ENCODE results near the gene WASHC4. TPM values are rescaled to one million over a fixed set of nuclear protein-coding genes. Genes with fewer than 3 reads are reported as not detected.

Gene WASHC4, protein sequence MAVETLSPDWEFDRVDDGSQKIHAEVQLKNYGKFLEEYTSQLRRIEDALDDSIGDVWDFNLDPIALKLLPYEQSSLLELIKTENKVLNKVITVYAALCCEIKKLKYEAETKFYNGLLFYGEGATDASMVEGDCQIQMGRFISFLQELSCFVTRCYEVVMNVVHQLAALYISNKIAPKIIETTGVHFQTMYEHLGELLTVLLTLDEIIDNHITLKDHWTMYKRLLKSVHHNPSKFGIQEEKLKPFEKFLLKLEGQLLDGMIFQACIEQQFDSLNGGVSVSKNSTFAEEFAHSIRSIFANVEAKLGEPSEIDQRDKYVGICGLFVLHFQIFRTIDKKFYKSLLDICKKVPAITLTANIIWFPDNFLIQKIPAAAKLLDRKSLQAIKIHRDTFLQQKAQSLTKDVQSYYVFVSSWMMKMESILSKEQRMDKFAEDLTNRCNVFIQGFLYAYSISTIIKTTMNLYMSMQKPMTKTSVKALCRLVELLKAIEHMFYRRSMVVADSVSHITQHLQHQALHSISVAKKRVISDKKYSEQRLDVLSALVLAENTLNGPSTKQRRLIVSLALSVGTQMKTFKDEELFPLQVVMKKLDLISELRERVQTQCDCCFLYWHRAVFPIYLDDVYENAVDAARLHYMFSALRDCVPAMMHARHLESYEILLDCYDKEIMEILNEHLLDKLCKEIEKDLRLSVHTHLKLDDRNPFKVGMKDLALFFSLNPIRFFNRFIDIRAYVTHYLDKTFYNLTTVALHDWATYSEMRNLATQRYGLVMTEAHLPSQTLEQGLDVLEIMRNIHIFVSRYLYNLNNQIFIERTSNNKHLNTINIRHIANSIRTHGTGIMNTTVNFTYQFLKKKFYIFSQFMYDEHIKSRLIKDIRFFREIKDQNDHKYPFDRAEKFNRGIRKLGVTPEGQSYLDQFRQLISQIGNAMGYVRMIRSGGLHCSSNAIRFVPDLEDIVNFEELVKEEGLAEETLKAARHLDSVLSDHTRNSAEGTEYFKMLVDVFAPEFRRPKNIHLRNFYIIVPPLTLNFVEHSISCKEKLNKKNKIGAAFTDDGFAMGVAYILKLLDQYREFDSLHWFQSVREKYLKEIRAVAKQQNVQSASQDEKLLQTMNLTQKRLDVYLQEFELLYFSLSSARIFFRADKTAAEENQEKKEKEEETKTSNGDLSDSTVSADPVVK
- total RNA-seq (2022; extraction: Qiagen RNA extraction; ENCODE audit: low read depth) = 15.7 to 23.4 TPM (median 22.8 TPM) in 5 replicates

DNA sequence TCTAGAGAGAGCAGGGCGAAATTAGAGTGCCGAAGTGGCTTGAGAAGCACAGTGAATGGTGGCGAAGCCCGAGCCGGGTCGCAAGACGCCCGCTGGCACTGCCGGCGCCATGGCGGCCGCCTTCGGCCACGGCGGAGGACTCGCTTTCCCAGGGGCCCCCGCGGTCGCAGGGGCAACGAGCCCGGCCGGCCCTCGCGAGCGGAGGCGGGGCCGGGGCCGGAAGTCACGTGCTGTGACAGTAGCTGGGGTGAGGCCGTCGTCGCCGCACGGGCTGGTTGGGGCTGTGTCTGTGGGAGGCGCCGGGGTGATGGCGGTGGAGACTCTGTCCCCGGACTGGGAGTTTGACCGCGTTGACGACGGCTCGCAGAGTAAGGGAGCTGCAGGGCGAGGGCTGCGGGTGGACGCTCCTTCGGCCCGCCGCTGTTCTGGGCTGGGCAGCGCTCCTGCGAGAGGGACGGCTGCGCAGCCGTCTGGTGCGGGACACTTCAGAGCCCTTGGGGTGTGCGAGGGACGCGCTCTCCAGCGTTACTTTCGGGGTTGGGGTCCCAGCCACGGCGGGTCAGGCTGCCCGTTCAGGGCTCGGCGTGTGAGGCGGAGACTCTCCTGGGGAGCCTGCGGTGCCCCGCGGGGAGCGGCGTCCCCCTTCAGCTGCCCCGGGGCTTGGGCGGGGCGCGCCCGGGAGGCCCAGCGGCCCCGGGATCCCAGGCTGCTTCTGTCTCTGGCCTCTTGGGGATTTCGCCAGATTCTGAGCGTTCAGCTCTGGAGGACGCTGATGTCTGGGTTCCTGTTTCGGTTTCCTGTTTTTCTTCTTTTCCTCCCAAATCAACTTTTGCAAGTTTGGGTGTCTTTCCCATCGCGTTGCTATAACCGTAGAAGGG lies at the start of gene WASHC4:
Gene WASHC4, plus strand, starts transcription at position 238 of the 878 bp plus-strand sequence. Its CDS starts 70 bp downstream, at position 308.

DNA sequence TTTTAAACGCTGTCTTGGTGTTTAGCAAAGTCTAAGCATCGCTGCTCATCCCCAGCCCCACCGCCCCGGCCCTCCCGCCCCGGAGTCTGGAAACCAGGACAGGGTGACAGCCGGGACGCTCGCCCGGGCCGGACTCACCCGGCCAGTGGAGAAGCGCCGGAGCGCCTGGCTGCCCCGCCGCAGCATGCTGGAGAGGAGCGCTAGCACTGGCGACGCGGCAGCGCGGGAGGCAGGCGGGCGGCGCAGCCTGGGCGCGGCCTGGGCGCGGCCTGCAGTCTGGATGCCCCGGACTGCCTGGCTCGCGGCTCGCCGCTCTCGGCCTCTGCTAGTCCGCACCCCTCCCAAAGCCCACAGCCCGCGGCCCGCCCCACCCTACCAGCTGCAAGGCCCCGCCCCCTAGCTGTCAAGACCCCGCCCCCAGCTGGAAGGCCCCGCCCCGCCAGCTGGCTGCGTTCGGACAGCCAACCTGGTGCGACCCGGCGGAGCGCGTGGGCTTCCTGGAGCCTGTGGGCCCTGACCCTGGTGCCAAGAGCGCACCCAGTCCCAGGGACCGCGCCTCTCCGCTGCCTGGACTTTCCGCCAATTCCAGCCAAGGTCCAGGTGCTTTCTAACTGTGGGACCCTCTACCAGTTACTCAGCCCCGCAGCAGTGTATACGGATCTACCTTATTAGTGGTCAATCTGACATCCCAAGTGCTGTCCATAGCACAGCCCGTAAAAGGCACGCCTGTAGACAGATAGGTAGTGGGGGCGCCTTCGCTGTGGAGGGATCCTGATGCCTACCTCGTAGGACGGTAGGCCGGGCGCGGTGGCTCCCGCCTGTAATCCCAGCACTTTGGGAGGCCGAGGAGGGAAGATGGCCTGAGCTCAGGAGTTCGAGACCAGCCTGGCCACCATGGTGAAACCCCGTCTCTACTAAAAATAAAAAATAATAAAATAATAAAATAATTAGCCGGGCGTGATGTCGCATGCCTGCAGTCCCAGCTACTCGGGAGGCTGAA lies 23.0 kb upstream of the WASHC4 start, which contains the start of gene ALDH1L2:
Gene ALDH1L2, minus strand, starts transcription at position 208 of the 1,000 bp plus-strand sequence. Its CDS starts 22 bp downstream, at position 186.

Other genes with a start within 250 kb of the WASHC4 start
- gene SLC41A2, start 149.4 kb upstream of the WASHC4 start, total RNA-seq (2022; extraction: Qiagen RNA extraction; ENCODE audit: low read depth) = 17.1 to 27.0 TPM (median 22.0 TPM) in 5 replicates
- gene NOPCHAP1, start 121.4 kb upstream of the WASHC4 start, total RNA-seq (2022; extraction: Qiagen RNA extraction; ENCODE audit: low read depth) = 32.8 to 48.7 TPM (median 38.9 TPM) in 5 replicates
- 1.9 to 3.7 TPM (median 3.1 TPM) in 5 replicates for gene ALDH1L2, start 23.3 kb upstream of the WASHC4 start, total RNA-seq (2022; extraction: Qiagen RNA extraction; ENCODE audit: low read depth)
- 16.5 to 26.7 TPM (median 20.6 TPM) in 5 replicates for gene APPL2, start 128.4 kb downstream of the WASHC4 start, total RNA-seq (2022; extraction: Qiagen RNA extraction; ENCODE audit: low read depth)
- 111 to 135 TPM (median 125 TPM) in 5 replicates for gene C12orf75, start 223.0 kb downstream of the WASHC4 start, total RNA-seq (2022; extraction: Qiagen RNA extraction; ENCODE audit: low read depth)

All from A549 treated with RU486 at 1 μM for 4 hours (cell line).